Measurements from ENCODE around the gene ZFPL1. TPM values are rescaled to one million over a fixed set of nuclear protein-coding genes. Genes with fewer than 3 reads are reported as not detected.

The ZFPL1 gene
- total RNA-seq, 4 donors from 2014 or later: 35.7 to 42.0 (median 40.6) TPM

- Histone ChIP-seq H3K27ac (no peak overlapping the region), H3K36me3 (no peaks in the 10 kb centered on the region), H3K9me3 (no peaks in the 10 kb centered on the region), H3K4me1 (no peaks in the 10 kb centered on the region), H3K4me3 (no peak overlapping the region), H3K27me3 (no peaks in the 10 kb centered on the region)
- TF ChIP-seq POLR2A (IDR thresholded peaks at IDR 0.05) (no peak), CTCF (IDR thresholded peaks at IDR 0.05 in 4 of 5, conservative IDR thresholded peaks at IDR 0.05 in 1 of 5) (no peak)
- intact Hi-C loops (cut with DNase I; ENCODE audit: low total_unique reads) (no loop called here), in situ Hi-C loops (cut with MboI; ENCODE audit: low sequenced_read_pairs in 4 of 4) (no loop called here)
- ATAC-seq (no peak), DNase-seq (no peak)
Observed at GRCh38 chr11:65067446-65067845, 16.6 kb upstream of the ZFPL1 start.

GRCh38 chr11:65069217-65069616, 14.8 kb upstream of the ZFPL1 start:
- intact Hi-C loops (cut with DNase I; ENCODE audit: low total_unique reads): no loop called here

GRCh38 chr11:65071907-65072630, 12.0 kb upstream of the ZFPL1 start:
- Histone ChIP-seq H3K4me1 (no peaks in the 10 kb centered on the region), H3K27ac (no peak overlapping the region), H3K36me3 (no peaks in the 10 kb centered on the region), H3K27me3 (no peaks in the 10 kb centered on the region), H3K9me3 (no peaks in the 10 kb centered on the region), H3K4me3 (no peak overlapping the region)
- ATAC-seq (no peak), DNase-seq (no peak)
- TF ChIP-seq POLR2A (IDR thresholded peaks at IDR 0.05) (no peak), CTCF (IDR thresholded peaks at IDR 0.05 in 4 of 5, conservative IDR thresholded peaks at IDR 0.05 in 1 of 5) (no peak)
- intact Hi-C loops (cut with DNase I; ENCODE audit: low total_unique reads) (no loop called here), in situ Hi-C loops (cut with MboI; ENCODE audit: low sequenced_read_pairs in 4 of 4) (no loop called here)

More at GRCh38 chr11:65069217-65069616, 14.8 kb upstream of the ZFPL1 start:
- no peak overlapping the region for H3K4me3 ChIP-seq
- no peak for ATAC-seq
- no peak overlapping the region for H3K27ac ChIP-seq
- TF ChIP-seq CTCF (IDR thresholded peaks at IDR 0.05 in 4 of 5, conservative IDR thresholded peaks at IDR 0.05 in 1 of 5) (no peak), POLR2A (IDR thresholded peaks at IDR 0.05) (no peak)
- DNase-seq: no peak
- in situ Hi-C loops (cut with MboI; ENCODE audit: low sequenced_read_pairs in 4 of 4): no loop called here
- H3K4me1 ChIP-seq: no peaks in the 10 kb centered on the region
- H3K27me3 ChIP-seq: no peaks in the 10 kb centered on the region
- no peaks in the 10 kb centered on the region for H3K36me3 ChIP-seq
- H3K9me3 ChIP-seq: no peaks in the 10 kb centered on the region

GRCh38 chr11:65072631-65072966, 11.4 kb upstream of the ZFPL1 start:
- Histone ChIP-seq H3K4me1 (no peaks in the 10 kb centered on the region), H3K9me3 (no peaks in the 10 kb centered on the region), H3K27ac (no peak overlapping the region), H3K36me3 (no peaks in the 10 kb centered on the region), H3K27me3 (no peaks in the 10 kb centered on the region), H3K4me3 (no peak overlapping the region)
- no peak for DNase-seq
- no peak for ATAC-seq
- TF ChIP-seq CTCF (IDR thresholded peaks at IDR 0.05 in 4 of 5, conservative IDR thresholded peaks at IDR 0.05 in 1 of 5) (no peak), POLR2A (IDR thresholded peaks at IDR 0.05) (no peak)
- intact Hi-C loops (cut with DNase I; ENCODE audit: low total_unique reads): no loop called here
- in situ Hi-C loops (cut with MboI; ENCODE audit: low sequenced_read_pairs in 4 of 4): no loop called here

GRCh38 chr11:65077451-65077850, 6.6 kb upstream of the ZFPL1 start:
- DNase-seq (no peak), ATAC-seq (no peak)
- no peaks in the 10 kb centered on the region for H3K36me3 ChIP-seq
- no peaks in the 10 kb centered on the region for H3K9me3 ChIP-seq
- no peak overlapping the region for H3K4me3 ChIP-seq
- H3K27me3 ChIP-seq: no peaks in the 10 kb centered on the region
- no peak for TF ChIP-seq POLR2A (IDR thresholded peaks at IDR 0.05)
- TF ChIP-seq CTCF (IDR thresholded peaks at IDR 0.05 in 4 of 5, conservative IDR thresholded peaks at IDR 0.05 in 1 of 5): no peak
- H3K4me1 ChIP-seq: no peaks in the 10 kb centered on the region
- H3K27ac ChIP-seq: no peak overlapping the region
- intact Hi-C loops (cut with DNase I; ENCODE audit: low total_unique reads): no loop called here
- in situ Hi-C loops (cut with MboI; ENCODE audit: low sequenced_read_pairs in 4 of 4): no loop called here
